GM21723 (cell line): ENCODE measurements around the gene NAALADL2.

Source experiments
- ATAC-seq: cut with Tn5 transposase; IDR thresholded peaks from one replicate; pipeline ENCODE4 v1.9.1; 2021; ENCODE audit warnings: mild to moderate bottlenecking, moderate library complexity; ENCODE audit not compliant: unreplicated experiment

Gene NAALADL2

GRCh38 chr3:174859114-174859735 is at the start of gene NAALADL2:
Gene NAALADL2 (plus strand): TSS chr3:174859334.
- ATAC-seq, result no peak

GRCh38 chr3:174810254-174810653 is 48.9 kb upstream of the NAALADL2 start:
- no peak for ATAC-seq

GRCh38 chr3:174812172-174812862 is 46.8 kb upstream of the NAALADL2 start:
- no peak for ATAC-seq

GRCh38 chr3:174815750-174816149 is 43.4 kb upstream of the NAALADL2 start:
- ATAC-seq, result no peak

GRCh38 chr3:174820885-174821284 is 38.2 kb upstream of the NAALADL2 start:
- no peak for ATAC-seq

GRCh38 chr3:174821477-174821876 is 37.7 kb upstream of the NAALADL2 start:
- no peak for ATAC-seq

- no peak for ATAC-seq
Observed at GRCh38 chr3:174822320-174822719, 36.8 kb upstream of the NAALADL2 start.

- no peak for ATAC-seq
Observed at GRCh38 chr3:174826069-174826468, 33.1 kb upstream of the NAALADL2 start.

GRCh38 chr3:174844746-174845145 is 14.4 kb upstream of the NAALADL2 start:
- ATAC-seq, result no peak

- ATAC-seq, result no peak
Observed at GRCh38 chr3:174846055-174846454, 13.1 kb upstream of the NAALADL2 start.

GRCh38 chr3:174854987-174855386 is 4.1 kb upstream of the NAALADL2 start:
- ATAC-seq, result no peak

- no peak for ATAC-seq
Observed at GRCh38 chr3:174857301-174857700, 1.8 kb upstream of the NAALADL2 start.

GRCh38 chr3:174858353-174858752 is 781 bp upstream of the NAALADL2 start:
- no peak for ATAC-seq

GRCh38 chr3:174859756-174860155 is 622 bp downstream of the NAALADL2 start:
- ATAC-seq, result no peak

GRCh38 chr3:174862101-174862500 is 3.0 kb downstream of the NAALADL2 start:
- ATAC-seq, result no peak

- ATAC-seq, result no peak
Observed at GRCh38 chr3:174862666-174863065, 3.5 kb downstream of the NAALADL2 start.

- no peak for ATAC-seq
Observed at GRCh38 chr3:174863488-174863887, 4.4 kb downstream of the NAALADL2 start.

GRCh38 chr3:174869448-174869847 is 10.3 kb downstream of the NAALADL2 start:
- no peak for ATAC-seq

- no peak for ATAC-seq
Observed at GRCh38 chr3:174873832-174874657, 14.9 kb downstream of the NAALADL2 start.

- no peak for ATAC-seq
Observed at GRCh38 chr3:174882789-174883188, 23.7 kb downstream of the NAALADL2 start.

- ATAC-seq, result no peak
Observed at GRCh38 chr3:174883881-174884675, 24.9 kb downstream of the NAALADL2 start.
